GM19328 (cell line): ENCODE results near the gene OR2W3.

Source experiments
- ATAC-seq: cut with Tn5 transposase; IDR thresholded peaks from one replicate; pipeline ENCODE4 v1.9.1; 2021; ENCODE audit warnings: mild to moderate bottlenecking, moderate library complexity; ENCODE audit not compliant: unreplicated experiment

Gene OR2W3

GRCh38 chr1:247895163-247895637 is at the start of gene OR2W3:
TSS of gene OR2W3 (plus strand) at chr1:247895587. CDS start at chr1:247895587, 0 bp downstream.
- ATAC-seq, result no peak

DNA sequence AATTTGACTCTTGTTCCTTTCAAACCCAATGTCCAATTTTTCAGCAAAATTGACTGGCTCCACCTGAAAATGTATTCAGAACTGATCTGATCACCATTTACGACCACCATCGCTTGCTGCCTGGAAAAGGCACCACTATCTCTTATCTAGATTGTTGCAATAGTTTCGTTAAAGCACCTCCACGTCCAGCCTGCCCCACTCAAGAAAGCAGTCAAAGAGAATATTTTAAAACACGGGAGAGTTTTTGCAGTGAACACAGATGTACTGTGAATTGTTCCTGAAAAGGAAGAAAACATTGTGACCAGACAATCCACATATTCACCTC is 49.7 kb upstream of the OR2W3 start:
- ATAC-seq, result no peak

- ATAC-seq, result no peak
Measured at GRCh38 chr1:247848346-247848745, 47.0 kb upstream of the OR2W3 start.

DNA sequence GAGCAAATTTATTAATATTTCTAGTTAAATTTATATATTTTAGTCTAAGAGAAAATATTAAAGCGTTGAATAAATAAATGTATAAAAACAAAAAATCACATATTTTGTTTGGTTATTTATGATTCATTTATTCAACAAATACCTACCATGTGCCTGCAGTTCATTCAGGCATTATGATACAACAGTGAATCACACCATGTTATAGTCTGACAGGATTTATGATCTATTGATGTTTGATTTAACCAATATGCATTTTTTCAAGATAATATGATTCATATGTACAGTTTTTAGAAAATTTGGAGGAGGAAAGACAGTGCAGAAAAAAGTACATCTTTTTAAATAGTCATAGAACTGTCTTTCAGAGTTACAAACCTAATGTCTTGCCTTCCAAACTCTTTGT is 45.8 kb upstream of the OR2W3 start:
- ATAC-seq, result no peak

GRCh38 chr1:247854899-247855545 is 40.4 kb upstream of the OR2W3 start:
- no peak for ATAC-seq

DNA sequence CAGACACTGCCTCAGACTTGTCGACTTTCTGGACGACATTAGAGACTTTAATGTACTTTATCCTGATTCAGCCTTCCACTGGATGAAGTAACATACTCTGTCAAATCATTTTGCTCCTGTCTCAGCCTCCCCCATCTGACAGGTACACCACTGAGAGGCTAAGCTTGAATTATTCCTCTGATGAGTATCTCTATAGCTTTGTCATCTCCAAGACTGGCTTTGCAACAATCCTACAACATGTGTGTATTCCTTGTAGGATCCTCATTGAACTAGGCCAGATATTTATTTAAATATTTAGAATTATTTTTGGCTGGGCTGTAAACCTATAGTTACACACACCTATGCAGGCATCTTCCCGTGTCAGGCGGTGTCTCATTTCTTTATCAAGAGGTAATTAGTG is 39.5 kb upstream of the OR2W3 start:
- ATAC-seq, result no peak

DNA sequence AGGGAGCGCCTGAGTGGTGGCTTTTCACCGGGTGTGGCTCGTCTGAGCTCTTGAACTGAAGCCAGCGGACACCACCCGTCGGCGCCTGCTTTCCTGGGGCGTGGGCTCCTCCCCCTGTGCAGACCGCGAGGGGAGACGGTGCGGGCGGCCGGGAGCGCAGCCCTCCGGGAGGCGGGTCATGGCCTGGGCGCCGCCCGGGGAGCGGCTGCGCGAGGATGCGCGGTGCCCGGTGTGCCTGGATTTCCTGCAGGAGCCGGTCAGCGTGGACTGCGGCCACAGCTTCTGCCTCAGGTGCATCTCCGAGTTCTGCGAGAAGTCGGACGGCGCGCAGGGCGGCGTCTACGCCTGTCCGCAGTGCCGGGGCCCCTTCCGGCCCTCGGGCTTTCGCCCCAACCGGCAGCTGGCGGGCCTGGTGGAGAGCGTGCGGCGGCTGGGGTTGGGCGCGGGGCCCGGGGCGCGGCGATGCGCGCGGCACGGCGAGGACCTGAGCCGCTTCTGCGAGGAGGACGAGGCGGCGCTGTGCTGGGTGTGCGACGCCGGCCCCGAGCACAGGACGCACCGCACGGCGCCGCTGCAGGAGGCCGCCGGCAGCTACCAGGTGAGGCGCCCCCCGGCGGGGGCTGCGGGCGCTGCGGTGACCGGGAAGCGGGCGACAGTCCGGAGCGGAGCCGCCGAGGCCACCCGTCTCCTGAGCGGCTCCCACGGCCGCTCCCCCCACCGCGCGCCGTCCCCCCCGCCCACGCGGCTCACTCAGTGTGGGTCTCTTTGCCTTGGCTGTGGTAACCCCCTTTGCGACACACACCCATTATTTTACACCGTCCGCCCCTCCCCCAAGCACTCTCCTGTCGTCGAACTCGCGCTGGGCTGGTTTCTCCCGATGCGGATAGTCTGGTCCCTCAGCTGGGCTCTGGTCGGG is 38.1 kb upstream of the OR2W3 start, which contains the start of gene TRIM58:
Gene TRIM58 (plus strand): TSS at position 119 of the 916 bp plus-strand sequence. CDS start 60 bp downstream, at position 179.
- no peak for ATAC-seq

DNA sequence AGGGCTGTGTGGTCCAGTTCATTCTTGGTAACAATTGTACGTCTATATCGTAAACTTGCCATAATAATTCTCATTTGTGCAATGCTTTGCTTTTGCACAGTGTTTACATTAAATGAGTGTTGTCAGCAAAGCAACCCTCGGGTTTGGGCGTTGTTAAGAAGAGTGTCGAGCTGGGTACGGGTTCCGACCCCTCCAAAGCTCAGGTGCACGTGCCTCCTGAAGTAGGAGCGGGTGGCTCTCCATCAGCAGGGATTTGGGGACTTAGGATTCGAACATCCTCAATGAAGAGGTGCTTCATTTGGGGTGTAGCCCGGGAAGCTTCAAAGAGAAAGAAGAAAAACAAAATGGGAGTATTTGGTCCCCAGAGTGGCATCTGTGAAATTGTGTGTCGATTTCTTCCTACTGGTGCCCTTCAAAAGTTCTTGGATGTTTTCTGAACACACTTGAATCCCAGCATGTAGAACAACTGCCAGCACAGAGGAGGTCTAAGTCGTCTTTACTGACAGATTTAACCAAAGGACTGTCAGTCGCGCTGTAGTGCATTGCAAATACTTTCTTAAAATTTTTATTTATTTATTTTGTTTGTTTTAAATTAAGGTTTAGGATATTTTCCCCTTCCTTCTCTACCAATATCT is 37.3 kb upstream of the OR2W3 start:
- ATAC-seq, result no peak

GRCh38 chr1:247862756-247863155 is 32.6 kb upstream of the OR2W3 start:
- no peak for ATAC-seq

DNA sequence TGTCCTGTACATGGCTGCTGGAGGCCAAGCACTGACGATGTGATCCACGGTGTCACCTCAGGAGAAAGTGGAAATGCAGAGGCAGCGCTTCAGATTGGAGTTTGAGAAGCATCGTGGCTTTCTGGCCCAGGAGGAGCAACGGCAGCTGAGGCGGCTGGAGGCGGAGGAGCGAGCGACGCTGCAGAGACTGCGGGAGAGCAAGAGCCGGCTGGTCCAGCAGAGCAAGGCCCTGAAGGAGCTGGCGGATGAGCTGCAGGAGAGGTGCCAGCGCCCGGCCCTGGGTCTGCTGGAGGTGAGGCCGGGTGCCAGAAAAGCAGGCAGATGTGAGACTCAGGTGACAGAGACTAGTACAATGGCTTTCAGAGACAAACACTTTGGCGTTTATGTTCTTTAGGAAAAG is 30.7 kb upstream of the OR2W3 start:
- no peak for ATAC-seq

- no peak for ATAC-seq
Measured at GRCh38 chr1:247865416-247865815, 30.0 kb upstream of the OR2W3 start.

GRCh38 chr1:247883346-247883745 is 12.0 kb upstream of the OR2W3 start:
- no peak for ATAC-seq

DNA sequence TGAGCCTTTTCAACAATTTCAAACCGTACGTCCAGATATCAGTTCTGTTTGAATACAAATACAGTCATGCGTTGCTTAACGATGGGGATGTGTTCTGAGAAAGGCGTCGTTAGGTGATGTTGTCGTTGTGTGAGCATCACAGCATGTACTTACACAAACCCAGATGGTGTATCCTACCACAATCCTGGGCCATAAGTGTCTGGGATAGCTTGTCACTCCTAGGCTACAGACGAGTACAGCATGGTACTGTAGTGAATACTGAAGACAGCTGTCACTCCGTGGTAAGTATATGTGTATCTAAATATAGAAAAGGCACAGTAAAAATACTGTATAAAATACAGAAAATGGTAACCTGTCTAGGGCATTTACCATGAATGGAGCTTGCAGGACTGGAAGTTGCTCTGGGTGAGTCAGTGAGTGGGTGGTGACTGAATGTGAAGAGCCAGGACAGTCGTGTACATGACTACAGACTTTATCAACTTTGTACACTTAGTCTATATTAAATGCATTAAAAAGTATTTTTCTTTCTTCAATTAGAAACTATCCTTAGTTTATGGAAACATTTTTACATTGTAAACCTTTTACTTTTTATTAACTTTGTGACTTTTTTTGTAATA is 10.5 kb upstream of the OR2W3 start:
- no peak for ATAC-seq

DNA sequence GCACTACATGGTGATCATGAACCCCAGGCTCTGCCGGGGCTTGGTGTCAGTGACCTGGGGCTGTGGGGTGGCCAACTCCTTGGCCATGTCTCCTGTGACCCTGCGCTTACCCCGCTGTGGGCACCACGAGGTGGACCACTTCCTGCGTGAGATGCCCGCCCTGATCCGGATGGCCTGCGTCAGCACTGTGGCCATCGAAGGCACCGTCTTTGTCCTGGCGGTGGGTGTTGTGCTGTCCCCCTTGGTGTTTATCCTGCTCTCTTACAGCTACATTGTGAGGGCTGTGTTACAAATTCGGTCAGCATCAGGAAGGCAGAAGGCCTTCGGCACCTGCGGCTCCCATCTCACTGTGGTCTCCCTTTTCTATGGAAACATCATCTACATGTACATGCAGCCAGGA is 589 bp downstream of the OR2W3 start:
- ATAC-seq, result no peak

DNA sequence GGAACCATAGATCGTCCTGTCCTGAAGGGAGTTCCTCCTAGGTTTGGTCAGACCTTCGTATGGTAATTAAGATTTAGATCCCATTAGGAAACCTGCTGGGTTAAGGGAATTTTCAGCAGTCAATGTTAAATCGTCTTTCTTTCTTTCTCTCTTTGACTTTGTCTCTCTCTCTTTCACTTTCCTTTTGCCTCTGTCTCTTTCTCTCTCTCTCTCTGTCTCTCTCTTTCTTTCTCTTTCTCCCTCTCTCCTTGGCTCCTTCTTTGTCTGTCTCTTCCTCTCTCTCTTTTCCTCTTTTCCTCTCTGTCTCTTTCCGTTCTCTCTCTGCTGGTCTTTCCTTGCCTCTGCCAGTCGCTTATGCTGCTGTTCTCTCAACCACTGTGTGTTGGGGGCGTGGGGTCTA is 8.7 kb downstream of the OR2W3 start:
- no peak for ATAC-seq

DNA sequence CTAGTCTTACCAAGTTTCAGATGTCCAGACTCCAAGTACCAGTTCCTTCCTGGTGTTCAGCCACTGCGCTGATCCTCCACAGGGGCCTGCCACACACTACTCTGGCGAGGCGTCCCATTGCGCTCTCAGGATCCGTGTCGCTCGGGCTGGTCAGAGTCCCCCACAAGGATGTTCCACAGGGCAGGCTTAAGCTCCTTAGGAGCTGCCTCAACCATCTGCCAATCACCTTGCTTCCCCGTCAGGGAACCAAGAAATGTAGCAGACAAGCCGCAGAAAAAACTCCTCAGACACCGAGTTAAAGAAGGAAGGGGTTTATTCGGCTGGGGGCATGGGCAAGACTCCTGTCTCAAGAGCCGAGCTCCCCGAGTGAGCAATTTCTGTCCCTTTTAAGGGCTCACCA is 9.8 kb downstream of the OR2W3 start:
- no peak for ATAC-seq

- ATAC-seq, result no peak
Measured at GRCh38 chr1:247905910-247906503, 10.6 kb downstream of the OR2W3 start.

DNA sequence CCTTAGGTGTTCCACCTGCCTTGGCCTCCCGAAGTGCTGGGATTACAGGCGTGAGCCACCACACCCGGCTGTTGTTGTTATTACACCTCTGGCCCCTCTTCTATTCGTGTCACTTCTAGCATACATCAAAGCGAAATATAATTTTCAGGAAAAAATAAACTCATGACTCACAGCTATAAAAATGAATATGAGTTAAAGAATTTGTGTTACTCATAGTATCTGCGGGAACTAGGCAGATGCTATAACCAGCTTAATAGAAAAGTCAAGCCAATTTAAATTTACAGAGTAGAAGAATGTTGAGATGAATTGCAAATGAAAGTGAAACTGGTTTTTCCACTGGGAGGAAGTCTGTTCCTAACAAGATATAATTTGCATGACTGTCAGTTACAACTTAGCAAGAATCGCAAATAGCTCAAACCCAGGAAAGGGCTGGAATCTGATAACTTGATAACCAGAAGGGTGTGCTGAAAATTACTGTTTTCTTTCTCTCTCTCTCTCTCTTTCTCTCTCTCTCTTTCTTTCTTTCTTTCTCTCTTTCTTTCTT is 11.2 kb downstream of the OR2W3 start:
- no peak for ATAC-seq

DNA sequence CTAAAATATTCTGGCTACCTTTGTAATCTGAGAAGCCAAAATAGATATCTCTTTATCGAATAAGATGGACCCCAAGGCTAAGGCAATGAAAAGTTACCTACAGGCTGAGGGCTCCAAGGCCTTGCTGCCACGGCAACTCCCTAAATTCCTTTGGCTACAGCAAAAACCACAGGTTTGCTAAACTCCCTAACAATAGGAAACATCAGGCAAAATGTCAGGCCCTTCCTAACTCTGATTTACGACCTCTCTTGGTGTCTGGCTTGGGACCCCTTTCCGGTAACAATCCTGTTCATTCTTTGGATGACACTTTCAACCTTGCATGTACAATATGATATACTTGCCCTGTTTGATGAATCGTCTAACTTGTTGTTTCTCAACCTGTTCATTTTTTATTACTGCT is 13.4 kb downstream of the OR2W3 start:
- no peak for ATAC-seq

DNA sequence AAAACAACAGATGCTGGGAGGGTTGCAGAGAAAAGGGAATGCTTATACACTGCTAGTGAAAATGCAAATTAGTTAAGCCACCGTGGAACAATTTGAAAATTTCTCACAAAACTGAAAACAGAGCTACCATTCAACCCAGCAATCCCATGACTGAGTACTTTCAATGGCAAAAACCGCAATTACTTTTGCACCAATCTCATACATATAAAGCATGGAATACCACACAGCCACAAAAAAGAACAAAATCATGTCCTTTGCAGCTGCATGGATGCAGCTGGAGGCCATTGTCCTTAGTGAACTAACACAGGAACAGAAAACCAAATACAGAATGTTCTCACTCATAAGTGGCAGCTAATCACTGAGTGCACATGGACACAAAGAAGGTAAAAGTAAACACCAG is 18.4 kb downstream of the OR2W3 start:
- ATAC-seq, result no peak
